GM21423 (cell line): ENCODE measurements around the gene VPS18.

ENCODE experiments used
- ATAC-seq: cut with Tn5 transposase; IDR thresholded peaks from one replicate; pipeline ENCODE4 v1.9.1; 2021; ENCODE audit warnings: mild to moderate bottlenecking, moderate library complexity; ENCODE audit not compliant: unreplicated experiment

VPS18 gene

GRCh38 chr15:40934457-40934856 is 40.2 kb downstream of the VPS18 start:
- no peak for ATAC-seq

GRCh38 chr15:40936234-40936708 is 42.0 kb downstream of the VPS18 start:
- ATAC-seq: no peak

- no peak for ATAC-seq
These were observed 42.7 kb downstream of the VPS18 start for GRCh38 chr15:40936709-40937666.

GRCh38 chr15:40937762-40938535 is 43.7 kb downstream of the VPS18 start:
- no peak for ATAC-seq

GRCh38 chr15:40938536-40938870 is 44.3 kb downstream of the VPS18 start:
- ATAC-seq: no peak

GRCh38 chr15:40940296-40940801 is 46.1 kb downstream of the VPS18 start:
- ATAC-seq: no peak

- ATAC-seq: no peak
These were observed 46.8 kb downstream of the VPS18 start for GRCh38 chr15:40941068-40941527.

GRCh38 chr15:40941528-40942336 is 47.5 kb downstream of the VPS18 start:
- ATAC-seq: peak; percentile 61

- no peak for ATAC-seq
These were observed 48.1 kb downstream of the VPS18 start for GRCh38 chr15:40942337-40942854.

GRCh38 chr15:40942878-40943277 is 48.6 kb downstream of the VPS18 start:
- no peak for ATAC-seq

- ATAC-seq: no peak
These were observed 49.6 kb downstream of the VPS18 start for GRCh38 chr15:40943764-40944365.

GRCh38 chr15:40944510-40945296 is 50.5 kb downstream of the VPS18 start:
- ATAC-seq: no peak

- ATAC-seq: no peak
These were observed 54.6 kb downstream of the VPS18 start for GRCh38 chr15:40948706-40949473.

- no peak for ATAC-seq
These were observed 55.5 kb downstream of the VPS18 start for GRCh38 chr15:40949756-40950207.

- ATAC-seq: no peak
These were observed 57.5 kb downstream of the VPS18 start for GRCh38 chr15:40951764-40952163.

- ATAC-seq: no peak
These were observed 58.2 kb downstream of the VPS18 start for GRCh38 chr15:40952301-40952900.

GRCh38 chr15:40952901-40953712 is 58.9 kb downstream of the VPS18 start, which contains the start of gene CHAC1:
CHAC1 (plus strand) TSS chr15:40953471; CDS start chr15:40953584, 113 bp downstream.
- ATAC-seq: peak; percentile 88
